ENCODE data around the gene LRRC15.

Gene LRRC15

GRCh38 chr3:194315088-194315964 is 54.2 kb downstream of the LRRC15 start:
- peak; percentile 14 to 86 (median 69) for DNase-seq

- no peak for DNase-seq
Measured at GRCh38 chr3:194314388-194315068, 55.0 kb downstream of the LRRC15 start.

DNA sequence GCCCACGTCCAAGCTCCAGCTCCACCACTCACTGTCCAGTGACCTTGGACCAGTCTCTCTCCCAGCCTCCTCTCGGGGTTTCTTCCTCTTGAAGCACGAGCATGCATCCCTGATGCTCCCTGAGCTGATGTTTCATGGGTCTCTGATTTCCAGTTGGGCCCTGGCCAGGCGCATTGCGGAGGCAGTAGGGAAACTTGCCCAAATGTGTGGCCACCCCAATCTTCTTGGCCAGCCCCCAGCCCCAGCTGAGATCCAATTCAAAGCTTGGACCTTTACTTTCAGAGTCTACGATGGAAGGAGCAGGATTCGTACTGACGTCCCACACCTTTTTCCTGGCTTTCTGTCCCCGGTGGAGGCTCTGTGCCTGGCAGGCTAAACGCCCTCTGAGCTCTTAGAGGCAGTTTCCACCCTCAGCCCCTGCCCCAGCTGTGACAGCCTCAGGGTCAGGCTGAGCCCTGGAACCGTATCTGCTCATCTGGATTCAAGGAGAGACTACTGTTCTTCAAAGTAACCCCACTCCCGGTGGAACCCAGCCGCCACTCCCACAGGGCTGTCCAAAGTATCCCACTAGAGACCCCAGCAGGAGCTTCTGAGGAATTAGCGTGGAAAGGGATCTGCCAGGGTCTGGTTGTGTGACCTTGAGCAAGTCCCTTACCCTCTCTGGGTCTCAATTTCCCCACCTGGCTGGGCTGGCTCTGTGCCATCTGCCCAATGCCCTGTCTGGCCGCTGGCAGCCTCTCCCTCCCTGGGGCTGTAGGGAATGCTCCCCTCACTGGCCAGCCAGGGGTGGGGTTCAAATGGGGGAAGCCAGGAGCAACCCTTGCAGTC is 55.8 kb downstream of the LRRC15 start:
- no peak for DNase-seq

DNA sequence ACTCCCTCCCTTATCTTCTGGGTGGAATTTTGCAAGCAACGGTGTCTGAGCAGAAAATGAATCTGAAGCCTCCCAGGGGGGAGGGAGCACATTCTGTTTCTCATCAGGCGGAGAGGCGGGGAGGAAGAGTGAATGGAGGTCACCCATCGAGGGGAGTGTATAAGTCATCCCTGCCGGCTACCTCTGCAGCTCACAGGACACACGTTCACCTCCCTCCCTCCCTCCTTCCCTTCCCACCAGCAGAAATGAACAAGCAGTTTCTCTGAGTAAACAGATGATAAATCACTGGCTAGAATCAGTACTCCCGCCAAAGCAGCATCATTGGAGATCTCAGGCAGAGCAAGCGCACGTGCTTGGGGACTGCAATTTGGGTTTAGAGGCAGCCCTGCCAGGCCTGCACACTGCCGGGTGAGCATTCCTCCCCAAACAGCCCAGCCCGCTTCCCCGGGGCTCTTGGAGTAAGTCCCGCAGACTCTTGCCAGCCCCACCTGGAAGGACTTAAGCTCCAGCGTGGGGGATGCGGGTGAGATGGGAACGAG is 56.7 kb downstream of the LRRC15 start:
- peak in 1 of 14 donors; percentile 14 for DNase-seq

DNA sequence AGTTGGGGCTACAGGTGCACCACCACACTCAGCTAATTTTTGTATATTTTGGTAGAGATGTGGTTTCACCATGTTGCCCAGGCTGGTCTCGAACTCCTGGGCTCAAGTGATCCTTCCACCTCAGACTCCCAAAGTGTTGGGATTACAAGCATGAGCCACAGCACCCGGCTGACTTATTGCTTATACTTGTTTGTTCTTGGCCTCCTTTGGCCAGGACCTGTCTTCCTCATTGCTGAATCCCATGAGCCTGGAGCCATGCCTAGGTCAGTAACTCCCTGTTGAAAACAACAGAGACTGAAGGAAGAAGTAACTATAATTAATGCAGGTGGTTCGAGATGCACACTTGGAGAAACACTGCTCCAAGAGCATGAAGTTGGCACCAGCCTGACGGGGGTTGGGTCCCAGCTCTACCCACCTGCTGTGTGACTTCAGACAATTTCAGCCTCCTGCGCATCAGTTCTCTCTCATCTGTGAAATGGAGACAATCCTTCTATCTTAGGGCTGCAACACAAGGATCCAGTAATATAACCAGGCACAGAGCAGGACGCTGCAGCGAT is 57.3 kb downstream of the LRRC15 start:
- no peak for DNase-seq

GRCh38 chr3:194311000-194311399 is 58.5 kb downstream of the LRRC15 start:
- DNase-seq, result no peak

- DNase-seq, result peak in 1 of 14 donors; percentile 21
Measured at GRCh38 chr3:194310060-194310835, 59.3 kb downstream of the LRRC15 start.

- no peak for DNase-seq
Measured at GRCh38 chr3:194308601-194309449, 60.7 kb downstream of the LRRC15 start.

GRCh38 chr3:194307849-194308248 is 61.7 kb downstream of the LRRC15 start:
- DNase-seq, result no peak

- DNase-seq, result no peak
Measured at GRCh38 chr3:194306771-194307640, 62.5 kb downstream of the LRRC15 start.

DNA sequence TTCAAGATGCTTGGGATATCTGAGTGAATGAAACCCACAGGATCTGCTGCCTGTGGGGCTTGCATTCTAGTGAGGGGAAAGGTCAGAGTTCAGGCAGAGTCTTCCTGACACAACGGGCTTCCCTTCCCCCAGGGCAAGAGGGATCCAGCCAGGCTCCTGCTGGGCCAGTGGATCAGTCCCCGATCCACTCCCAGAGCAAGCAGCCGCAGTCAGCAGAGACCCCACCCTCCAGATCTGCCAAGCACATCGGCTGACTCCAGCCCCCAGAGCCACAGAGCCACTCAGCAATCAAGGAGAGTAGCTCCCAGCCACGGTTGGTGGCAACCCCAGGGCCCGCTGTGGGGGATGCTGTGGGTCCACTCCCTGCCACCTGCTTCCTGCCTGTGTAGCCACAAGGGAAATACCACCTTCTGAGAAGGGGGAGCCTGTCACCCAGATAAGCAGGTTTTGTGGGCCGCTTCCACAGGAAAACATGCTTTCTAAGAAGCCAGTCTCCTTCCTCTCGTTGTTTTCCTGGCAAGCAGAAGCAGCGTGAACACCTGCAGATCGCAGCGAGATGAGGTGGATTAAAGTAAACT is 63.3 kb downstream of the LRRC15 start:
- no peak for DNase-seq

GRCh38 chr3:194305356-194306108 is 64.0 kb downstream of the LRRC15 start:
- DNase-seq, result no peak

All from C1 segment of cervical spinal cord (tissue), 14 donors.